Activated B cell treated with CpG ODN at 0.5 μM for 24 hours (primary cell): ENCODE results near the gene ABCC6. TPM values are rescaled to one million over a fixed set of nuclear protein-coding genes. Genes with fewer than 3 reads are reported as not detected.
A peak's percentile ranks its signal among the peaks of the same experiment; 100 is the strongest.
"Not testable (repeated sequence)": the region's sequence is repeated elsewhere in the genome, so short reads cannot be mapped to it uniquely, and the experiment has no call there.

Experiments
- ATAC-seq: fragments of 200-7000 bp; cut with Tn5 transposase; one replicate; pipeline ENCODE4 v1.10.0; 2021; ENCODE audit warnings: low read depth, mild to moderate bottlenecking, moderate library complexity
- CTCF ChIA-PET: fragments of 350-600 bp; sonication (Branson Sonifier 250); formaldehyde crosslinking; loops from one replicate; lab custom pipeline; 2021; ENCODE audit warnings: antibody characterized with exemption; lab: Charles Lee
- POLR2A ChIA-PET: fragments of 350-600 bp; sonication (Branson Sonifier 250); formaldehyde crosslinking; loops from one replicate; lab custom pipeline; 2021; ENCODE audit warnings: antibody characterized with exemption; lab: Charles Lee
- DNase-seq: peaks from one replicate; pipeline ENCODE4 v3.0.0; 2022
- H3K27ac Mint-ChIP-seq: one replicate; pipeline ENCODE4 v1.8.0; 2020; ENCODE audit warnings: mixed read lengths
- H3K27me3 Mint-ChIP-seq: one replicate; pipeline ENCODE4 v1.8.0; 2021; ENCODE audit warnings: mixed read lengths
- H3K36me3 Mint-ChIP-seq: one replicate; pipeline ENCODE4 v1.8.0; 2021; ENCODE audit warnings: low read depth, mixed read lengths
- H3K4me1 Mint-ChIP-seq: one replicate; pipeline ENCODE4 v1.8.0; 2021; ENCODE audit warnings: mixed read lengths
- H3K4me3 Mint-ChIP-seq: one replicate; pipeline ENCODE4 v1.8.0; 2020; ENCODE audit warnings: mild to moderate bottlenecking, mixed read lengths
- H3K9me3 Mint-ChIP-seq: one replicate; pipeline ENCODE4 v1.8.0; 2020; ENCODE audit warnings: mixed read lengths
- intact Hi-C: fragments of 100-400 bp; cut with micrococcal nuclease; formaldehyde crosslinking; loops from one replicate; pipeline ENCODE4 v1.15.1; 2024
- total RNA-seq: library from RNA; stranded (reverse); gene quantifications from 2 replicates; pipeline ENCODE4 v1.2.3, GENCODE V29; 2022

ABCC6 gene
- total RNA-seq, 1 donor from 2014 or later, result not detected

GRCh38 chr16:16252377-16252776, 29.1 kb upstream of the ABCC6 start:
- H3K27me3 Mint-ChIP-seq, ATAC-seq, intact Hi-C loops, POLR2A ChIA-PET, CTCF ChIA-PET, H3K36me3 Mint-ChIP-seq, H3K4me1 Mint-ChIP-seq, H3K27ac Mint-ChIP-seq, H3K9me3 Mint-ChIP-seq, DNase-seq, H3K4me3 Mint-ChIP-seq: not testable (repeated sequence)

- H3K27ac Mint-ChIP-seq, H3K4me3 Mint-ChIP-seq, DNase-seq, ATAC-seq, intact Hi-C loops, H3K36me3 Mint-ChIP-seq, POLR2A ChIA-PET, H3K9me3 Mint-ChIP-seq, H3K4me1 Mint-ChIP-seq, CTCF ChIA-PET, H3K27me3 Mint-ChIP-seq: not testable (repeated sequence)
Measured at GRCh38 chr16:16249621-16250330, 26.5 kb upstream of the ABCC6 start.

GRCh38 chr16:16247439-16247838, 24.1 kb upstream of the ABCC6 start:
- H3K27ac Mint-ChIP-seq, DNase-seq, H3K9me3 Mint-ChIP-seq, intact Hi-C loops, CTCF ChIA-PET, ATAC-seq, H3K4me3 Mint-ChIP-seq, H3K36me3 Mint-ChIP-seq, H3K27me3 Mint-ChIP-seq, H3K4me1 Mint-ChIP-seq, POLR2A ChIA-PET: not testable (repeated sequence)

- not testable (repeated sequence) for H3K27me3 Mint-ChIP-seq
Measured at GRCh38 chr16:16246578-16247262, 23.4 kb upstream of the ABCC6 start.

GRCh38 chr16:16243886-16244285, 20.6 kb upstream of the ABCC6 start:
- intact Hi-C loops, H3K4me1 Mint-ChIP-seq, H3K4me3 Mint-ChIP-seq, DNase-seq, H3K36me3 Mint-ChIP-seq, CTCF ChIA-PET, H3K27me3 Mint-ChIP-seq, H3K27ac Mint-ChIP-seq, H3K9me3 Mint-ChIP-seq, ATAC-seq, POLR2A ChIA-PET: not testable (repeated sequence)

More at GRCh38 chr16:16246578-16247262, 23.4 kb upstream of the ABCC6 start:
- H3K36me3 Mint-ChIP-seq, ATAC-seq, CTCF ChIA-PET, DNase-seq, H3K27ac Mint-ChIP-seq, H3K4me3 Mint-ChIP-seq, intact Hi-C loops, POLR2A ChIA-PET, H3K9me3 Mint-ChIP-seq, H3K4me1 Mint-ChIP-seq: not testable (repeated sequence)

GRCh38 chr16:16240667-16241066, 17.4 kb upstream of the ABCC6 start:
- H3K27me3 Mint-ChIP-seq, CTCF ChIA-PET, H3K9me3 Mint-ChIP-seq, H3K4me1 Mint-ChIP-seq, DNase-seq, H3K36me3 Mint-ChIP-seq, ATAC-seq, H3K4me3 Mint-ChIP-seq, H3K27ac Mint-ChIP-seq, POLR2A ChIA-PET, intact Hi-C loops: not testable (repeated sequence)

- ATAC-seq, H3K27ac Mint-ChIP-seq, DNase-seq, intact Hi-C loops, CTCF ChIA-PET, H3K4me1 Mint-ChIP-seq, H3K36me3 Mint-ChIP-seq, H3K27me3 Mint-ChIP-seq, H3K9me3 Mint-ChIP-seq, H3K4me3 Mint-ChIP-seq, POLR2A ChIA-PET: not testable (repeated sequence)
Measured at GRCh38 chr16:16237738-16238137, 14.4 kb upstream of the ABCC6 start.

- H3K27ac Mint-ChIP-seq, H3K36me3 Mint-ChIP-seq, POLR2A ChIA-PET, DNase-seq, H3K4me1 Mint-ChIP-seq, intact Hi-C loops, H3K9me3 Mint-ChIP-seq, CTCF ChIA-PET, ATAC-seq, H3K27me3 Mint-ChIP-seq, H3K4me3 Mint-ChIP-seq: not testable (repeated sequence)
Measured at GRCh38 chr16:16237071-16237470, 13.8 kb upstream of the ABCC6 start.

GRCh38 chr16:16232692-16233061, 9.4 kb upstream of the ABCC6 start:
- CTCF ChIA-PET, H3K9me3 Mint-ChIP-seq, DNase-seq, H3K27me3 Mint-ChIP-seq, H3K4me1 Mint-ChIP-seq, POLR2A ChIA-PET, H3K27ac Mint-ChIP-seq, intact Hi-C loops, H3K4me3 Mint-ChIP-seq, H3K36me3 Mint-ChIP-seq: not testable (repeated sequence)
- ATAC-seq, result peak; percentile 32

GRCh38 chr16:16223662-16224241, 458 bp upstream of the ABCC6 start:
- DNase-seq, H3K27ac Mint-ChIP-seq, intact Hi-C loops, H3K4me3 Mint-ChIP-seq, H3K27me3 Mint-ChIP-seq, H3K36me3 Mint-ChIP-seq, H3K4me1 Mint-ChIP-seq, ATAC-seq, POLR2A ChIA-PET, CTCF ChIA-PET, H3K9me3 Mint-ChIP-seq: not testable (repeated sequence)

GRCh38 chr16:16221382-16221781, 1.9 kb downstream of the ABCC6 start:
- H3K4me1 Mint-ChIP-seq, DNase-seq, H3K9me3 Mint-ChIP-seq, H3K27me3 Mint-ChIP-seq, H3K27ac Mint-ChIP-seq, POLR2A ChIA-PET, ATAC-seq, CTCF ChIA-PET, H3K36me3 Mint-ChIP-seq, H3K4me3 Mint-ChIP-seq, intact Hi-C loops: not testable (repeated sequence)

GRCh38 chr16:16220449-16220848, 2.8 kb downstream of the ABCC6 start:
- DNase-seq, ATAC-seq, CTCF ChIA-PET, H3K27me3 Mint-ChIP-seq, H3K9me3 Mint-ChIP-seq, H3K4me3 Mint-ChIP-seq, H3K27ac Mint-ChIP-seq, intact Hi-C loops, H3K4me1 Mint-ChIP-seq, H3K36me3 Mint-ChIP-seq, POLR2A ChIA-PET: not testable (repeated sequence)
